ENCODE results near the gene GABRG3. TPM values are rescaled to one million over a fixed set of nuclear protein-coding genes. Genes with fewer than 3 reads are reported as not detected.

GABRG3 gene
- polyA plus RNA-seq, 1 donor (not counting 4 experiments of a cell fraction or from before 2014, with no cell fraction given), result not detected

DNA sequence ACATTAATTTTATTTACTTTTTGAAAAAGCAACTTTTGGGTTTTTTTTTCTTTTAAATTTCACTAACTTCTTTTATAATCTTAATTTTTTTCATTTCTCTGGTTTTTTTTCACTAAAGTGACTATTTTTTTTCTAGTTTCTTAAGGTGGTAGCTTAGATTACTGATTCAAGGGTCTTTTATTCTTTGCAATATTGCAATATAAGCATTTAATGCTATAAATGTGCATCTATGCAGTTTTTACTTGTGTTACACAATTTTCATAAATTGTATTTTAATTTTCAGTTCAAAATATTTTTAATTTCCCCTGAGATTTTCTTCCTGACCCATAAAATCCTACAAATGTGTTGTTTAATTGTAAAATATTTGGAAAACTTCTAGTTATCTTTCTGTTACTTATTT lies 535.8 kb downstream of the GABRG3 start:
- dilution Hi-C loops (cut with MboI; ENCODE audit: extremely low pct_ligation_motif_present, low sequenced_read_pairs), result no loop called here
- H3K27ac ChIP-seq (ENCODE audit: control insufficient read depth, insufficient read depth, low read length), result no peak overlapping the region

GRCh38 chr15:27509014-27509413 lies 538.0 kb downstream of the GABRG3 start:
- H4K20me1 ChIP-seq (ENCODE audit: control insufficient read depth, extremely low read depth, insufficient read depth, low read length), result no peaks in the 10 kb centered on the region
- no peaks in the 10 kb centered on the region for H3K79me2 ChIP-seq (ENCODE audit: control insufficient read depth, insufficient read depth, low read length)
- no peak overlapping the region for H3K9ac ChIP-seq (ENCODE audit: control insufficient read depth, extremely low read depth, insufficient read depth, low read length)
- no peaks in the 10 kb centered on the region for H3K4me1 ChIP-seq (ENCODE audit: control insufficient read depth, extremely low read depth, insufficient read depth, low read length)
- H3K36me3 ChIP-seq (ENCODE audit: control insufficient read depth in 2 of 2, extremely low read depth in 1 of 2, insufficient read depth in 2 of 2, low read length in 2 of 2), result no peaks in the 10 kb centered on the region
- no peak overlapping the region for H3K4me2 ChIP-seq (ENCODE audit: control insufficient read depth, extremely low read depth, insufficient read depth, low read depth, low read length)
- no peak overlapping the region for H3K4me3 ChIP-seq (ENCODE audit: control insufficient read depth in 2 of 3, extremely low read depth in 1 of 3, insufficient read depth in 2 of 3, low read depth in 1 of 3, low read length in 3 of 3)
- FAIRE-seq (no peak), DNase-seq (ENCODE audit: low read depth, low spot score) (no peak)
- H3K27me3 ChIP-seq (ENCODE audit: control insufficient read depth, extremely low read depth, insufficient read depth, low read length), result no peaks in the 10 kb centered on the region
- dilution Hi-C loops (cut with MboI; ENCODE audit: extremely low pct_ligation_motif_present, low sequenced_read_pairs), result no loop called here
- TF ChIP-seq CTCF (optimal IDR thresholded peaks at IDR 0.05 in 1 of 3, IDR thresholded peaks at IDR 0.05 in 1 of 3, conservative IDR thresholded peaks at IDR 0.05 in 1 of 3; ENCODE audit: extremely low read depth in 1 of 3, insufficient read depth in 2 of 3, low read length in 3 of 3) (no peak), EZH2 (IDR thresholded peaks at IDR 0.05; ENCODE audit: low read length) (no peak)
- no peak overlapping the region for H3K27ac ChIP-seq (ENCODE audit: control insufficient read depth, insufficient read depth, low read length)
- no peaks in the 10 kb centered on the region for H3K9me1 ChIP-seq (ENCODE audit: control insufficient read depth, extremely low read depth, insufficient read depth, low read length)
- H3K9me3 ChIP-seq (ENCODE audit: control insufficient read depth, low read depth, low read length), result no peaks in the 10 kb centered on the region
- no peak overlapping the region for H2AFZ ChIP-seq (ENCODE audit: control insufficient read depth, low read length)

More for the DNA sequence above, 535.8 kb downstream of the GABRG3 start:
- Histone ChIP-seq H3K9ac (ENCODE audit: control insufficient read depth, extremely low read depth, insufficient read depth, low read length) (no peak overlapping the region), H3K79me2 (ENCODE audit: control insufficient read depth, insufficient read depth, low read length) (no peaks in the 10 kb centered on the region), H3K27me3 (ENCODE audit: control insufficient read depth, extremely low read depth, insufficient read depth, low read length) (no peaks in the 10 kb centered on the region), H4K20me1 (ENCODE audit: control insufficient read depth, extremely low read depth, insufficient read depth, low read length) (no peaks in the 10 kb centered on the region), H3K9me1 (ENCODE audit: control insufficient read depth, extremely low read depth, insufficient read depth, low read length) (no peaks in the 10 kb centered on the region), H3K4me2 (ENCODE audit: control insufficient read depth, extremely low read depth, insufficient read depth, low read depth, low read length) (no peak overlapping the region), H3K4me1 (ENCODE audit: control insufficient read depth, extremely low read depth, insufficient read depth, low read length) (no peaks in the 10 kb centered on the region), H3K36me3 (ENCODE audit: control insufficient read depth in 2 of 2, extremely low read depth in 1 of 2, insufficient read depth in 2 of 2, low read length in 2 of 2) (no peaks in the 10 kb centered on the region), H2AFZ (ENCODE audit: control insufficient read depth, low read length) (no peak overlapping the region), H3K9me3 (ENCODE audit: control insufficient read depth, low read depth, low read length) (no peaks in the 10 kb centered on the region), H3K4me3 (ENCODE audit: control insufficient read depth in 2 of 3, extremely low read depth in 1 of 3, insufficient read depth in 2 of 3, low read depth in 1 of 3, low read length in 3 of 3) (no peak overlapping the region)
- FAIRE-seq (no peak), DNase-seq (ENCODE audit: low read depth, low spot score) (no peak)
- TF ChIP-seq EZH2 (IDR thresholded peaks at IDR 0.05; ENCODE audit: low read length) (no peak), CTCF (optimal IDR thresholded peaks at IDR 0.05 in 1 of 3, IDR thresholded peaks at IDR 0.05 in 1 of 3, conservative IDR thresholded peaks at IDR 0.05 in 1 of 3; ENCODE audit: extremely low read depth in 1 of 3, insufficient read depth in 2 of 3, low read length in 3 of 3) (no peak)
